OCI-LY3 (cell line): ENCODE data around the gene E2F1.

Experiments
- H2AFZ ChIP-seq: fragments of 200-600, 300-600 bp; shearing (Covaris generic); 2 replicates; pipeline ENCODE4 v1.6.0; 2014; ENCODE audit warnings: antibody characterized with exemption, low read depth, low read length
- H3K27ac ChIP-seq: fragments of 200-600, 300-600 bp; sonication (generic); 2 replicates; pipeline ENCODE4 v1.5.1; 2014; ENCODE audit warnings: mild to moderate bottlenecking, low read length, moderate library complexity, mixed read lengths
- H3K27me3 ChIP-seq: fragments of 200-600, 300-600 bp; sonication (generic); 2 replicates; pipeline ENCODE4 v1.6.1; 2014; ENCODE audit warnings: low read depth, low read length, mixed read lengths
- H3K36me3 ChIP-seq: fragments of 200-600, 300-600 bp; sonication (generic); replicated peaks from 2 replicates; pipeline ENCODE3; 2014; ENCODE audit warnings: low read depth, low read length, mixed read lengths
- H3K4me1 ChIP-seq: fragments of 300-600, 200-600 bp; sonication (generic); 2 replicates; pipeline ENCODE4 v1.6.1; 2014; ENCODE audit warnings: low read length, mixed read lengths
- H3K4me2 ChIP-seq: fragments of 200-600, 300-600 bp; sonication (generic); 2 replicates; pipeline ENCODE4 v1.6.1; 2014; ENCODE audit warnings: low read length, mixed read lengths
- H3K4me3 ChIP-seq: fragments of 300-600, 200-600 bp; sonication (generic); 2 replicates; pipeline ENCODE4 v1.5.1; 2014; ENCODE audit warnings: antibody characterized with exemption, mild to moderate bottlenecking, low read length, moderate library complexity
- H3K79me2 ChIP-seq: fragments of 300-600, 200-600 bp; shearing (Covaris generic); 2 replicates; pipeline ENCODE4 v1.6.1; 2014; ENCODE audit warnings: mild to moderate bottlenecking, low read length, mixed read lengths
- H3K9ac ChIP-seq: fragments of 300-600, 200-600 bp; shearing (Covaris generic); 2 replicates; pipeline ENCODE4 v1.6.0; 2014; ENCODE audit warnings: mild to moderate bottlenecking, low read length, moderate library complexity
- H3K9me3 ChIP-seq: fragments of 200-600, 300-600 bp; shearing (Covaris generic); 2 replicates; pipeline ENCODE4 v1.6.1; 2014; ENCODE audit warnings: low read length, mixed read lengths; ENCODE audit not compliant: insufficient read depth
- H4K20me1 ChIP-seq: fragments of 200-600, 300-600 bp; sonication (generic); 2 replicates; pipeline ENCODE4 v1.6.1; 2016; ENCODE audit warnings: low read length, mixed read lengths; ENCODE audit not compliant: insufficient read depth
- CTCF ChIP-seq: fragments of 200-600, 300-600 bp; sonication (generic); IDR thresholded peaks from 2 replicates; pipeline ENCODE4 v1.5.1; 2014; ENCODE audit warnings: antibody characterized with exemption, low read length, low read depth
- EZH2phosphoT487 ChIP-seq: fragments of 200-600 bp; shearing (Covaris generic); IDR thresholded peaks from 2 replicates; pipeline ENCODE4 v1.6.1; 2018; ENCODE audit warnings: antibody characterized with exemption, mixed run types, low read depth

E2F1 gene

DNA sequence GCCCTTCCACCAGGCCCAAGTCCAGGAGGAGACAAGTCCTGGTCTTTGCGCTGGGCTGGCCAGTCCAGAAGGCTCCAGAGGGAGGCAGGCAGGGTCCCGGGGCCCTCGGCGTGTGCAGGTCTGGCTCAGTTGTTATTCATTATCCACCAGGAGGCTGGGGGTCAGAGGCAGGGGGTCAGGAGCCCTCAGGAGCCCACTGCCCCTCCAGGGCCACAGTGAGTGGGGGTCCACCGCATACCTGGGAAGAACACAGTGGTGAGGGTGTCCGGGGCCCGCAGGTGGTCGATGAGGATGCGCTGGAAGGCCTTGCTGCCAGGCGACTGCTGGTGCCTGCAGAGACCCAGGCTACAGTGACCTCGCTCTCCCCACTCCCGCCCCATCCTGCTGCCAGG is 28.5 kb downstream of the E2F1 start:
- Histone ChIP-seq H3K36me3 (no peaks in the 10 kb centered on the region), H3K9me3 (no peaks in the 10 kb centered on the region), H3K79me2 (no peaks in the 10 kb centered on the region), H4K20me1 (no peaks in the 10 kb centered on the region), H2AFZ (no peak overlapping the region), H3K4me1 (peaks cover 21% of the 10 kb centered on the region), H3K9ac (no peak overlapping the region), H3K27ac (no peak overlapping the region), H3K4me3 (no peak overlapping the region), H3K27me3 (no peaks in the 10 kb centered on the region), H3K4me2 (no peak overlapping the region)
- TF ChIP-seq EZH2phosphoT487, result no peak
- TF ChIP-seq CTCF, result no peak

DNA sequence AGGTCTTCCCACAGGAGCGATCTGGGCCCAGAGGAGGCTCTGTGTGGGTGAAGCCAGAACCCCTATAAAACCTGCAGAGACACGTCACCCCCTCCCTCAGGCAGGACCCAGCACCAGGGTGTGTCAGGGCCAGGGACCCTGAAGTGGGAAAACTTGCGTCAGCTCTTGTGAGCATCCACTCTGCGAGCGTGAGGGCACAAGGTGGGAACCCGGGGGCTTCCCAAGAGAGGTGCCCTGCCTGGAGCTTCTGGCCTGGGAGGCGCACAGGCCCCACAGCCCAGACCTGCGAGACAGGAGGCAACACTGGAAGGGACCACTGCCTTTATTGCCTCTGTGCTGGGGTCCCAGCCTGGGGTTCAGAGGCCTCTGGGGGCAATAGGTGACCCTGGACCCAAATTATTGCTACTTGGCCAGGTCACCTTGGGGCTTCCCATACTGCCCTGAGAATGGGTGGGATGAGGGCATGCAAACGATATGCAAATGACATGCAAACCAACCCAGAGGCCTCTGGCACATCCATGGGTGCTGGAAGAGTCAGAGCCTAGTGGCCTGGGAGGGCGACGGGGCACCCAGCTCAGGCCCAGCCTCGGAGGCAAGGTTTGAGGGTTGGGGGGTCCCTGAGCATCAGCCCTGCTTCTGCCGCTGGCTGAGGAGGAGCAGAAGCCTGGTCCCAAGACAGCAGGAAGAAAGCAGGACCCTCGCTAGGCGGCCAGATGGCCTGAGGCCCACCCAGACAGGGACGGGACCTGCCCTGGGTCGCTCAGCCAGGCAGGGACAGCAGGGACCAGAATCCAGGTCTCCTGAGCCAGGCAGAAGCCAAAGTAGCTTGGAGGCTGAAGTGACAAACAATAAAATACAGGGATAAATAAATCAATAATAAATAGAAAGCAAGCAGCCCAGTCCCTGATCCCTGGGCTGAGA is 29.1 kb downstream of the E2F1 start:
- Histone ChIP-seq H4K20me1 (no peaks in the 10 kb centered on the region), H3K4me1 (peaks cover 22% of the 10 kb centered on the region), H3K27ac (no peak overlapping the region), H3K9me3 (no peaks in the 10 kb centered on the region), H3K9ac (no peak overlapping the region), H3K4me2 (no peak overlapping the region), H3K27me3 (no peaks in the 10 kb centered on the region), H3K79me2 (no peaks in the 10 kb centered on the region), H3K4me3 (no peak overlapping the region), H2AFZ (no peak overlapping the region), H3K36me3 (no peaks in the 10 kb centered on the region)
- no peak for TF ChIP-seq EZH2phosphoT487
- no peak for TF ChIP-seq CTCF

- Histone ChIP-seq H3K36me3 (no peaks in the 10 kb centered on the region), H3K4me1 (peaks cover 30% of the 10 kb centered on the region), H3K27ac (no peak overlapping the region), H3K27me3 (no peaks in the 10 kb centered on the region), H3K4me3 (no peak overlapping the region), H3K79me2 (no peaks in the 10 kb centered on the region), H3K9ac (no peak overlapping the region), H2AFZ (no peak overlapping the region), H4K20me1 (no peaks in the 10 kb centered on the region), H3K9me3 (no peaks in the 10 kb centered on the region), H3K4me2 (no peak overlapping the region)
- TF ChIP-seq EZH2phosphoT487 (no peak), CTCF (no peak)
Measured at GRCh38 chr20:33656010-33656782, 30.0 kb downstream of the E2F1 start.

GRCh38 chr20:33655164-33655563 is 31.0 kb downstream of the E2F1 start:
- no peaks in the 10 kb centered on the region for H3K36me3 ChIP-seq
- H3K9me3 ChIP-seq, result no peaks in the 10 kb centered on the region
- no peak overlapping the region for H2AFZ ChIP-seq
- H3K79me2 ChIP-seq, result no peaks in the 10 kb centered on the region
- H3K9ac ChIP-seq, result no peak overlapping the region
- no peak overlapping the region for H3K27ac ChIP-seq
- no peaks in the 10 kb centered on the region for H4K20me1 ChIP-seq
- H3K4me3 ChIP-seq, result no peak overlapping the region
- H3K27me3 ChIP-seq, result no peaks in the 10 kb centered on the region
- H3K4me1 ChIP-seq, result peaks cover 31% of the 10 kb centered on the region
- no peak overlapping the region for H3K4me2 ChIP-seq
- no peak for TF ChIP-seq EZH2phosphoT487
- TF ChIP-seq CTCF, result no peak
